ENCODE measurements around the gene TMEM109.

TMEM109 gene

DNA sequence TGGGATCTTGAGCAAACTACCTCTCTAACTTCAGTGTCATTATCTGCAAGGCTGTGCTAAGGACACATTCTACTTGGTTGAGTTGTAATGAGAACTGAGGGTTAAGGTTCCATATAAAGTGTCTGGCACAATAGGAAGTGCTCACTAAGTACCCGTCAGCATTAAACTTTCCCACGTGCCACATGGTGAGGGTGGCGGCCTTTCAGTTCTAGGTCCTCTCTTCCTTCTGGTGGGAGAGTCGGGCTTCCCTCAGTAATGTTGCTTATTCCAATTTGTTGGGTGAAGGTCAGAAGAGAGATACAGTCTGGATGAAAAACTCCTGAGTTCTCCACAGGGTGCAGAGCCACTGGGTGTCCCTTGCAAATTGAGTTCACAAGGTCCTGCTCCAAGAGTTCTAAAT, 52.9 kb downstream of the TMEM109 start:
- TF ChIP-seq, protein P1, sequence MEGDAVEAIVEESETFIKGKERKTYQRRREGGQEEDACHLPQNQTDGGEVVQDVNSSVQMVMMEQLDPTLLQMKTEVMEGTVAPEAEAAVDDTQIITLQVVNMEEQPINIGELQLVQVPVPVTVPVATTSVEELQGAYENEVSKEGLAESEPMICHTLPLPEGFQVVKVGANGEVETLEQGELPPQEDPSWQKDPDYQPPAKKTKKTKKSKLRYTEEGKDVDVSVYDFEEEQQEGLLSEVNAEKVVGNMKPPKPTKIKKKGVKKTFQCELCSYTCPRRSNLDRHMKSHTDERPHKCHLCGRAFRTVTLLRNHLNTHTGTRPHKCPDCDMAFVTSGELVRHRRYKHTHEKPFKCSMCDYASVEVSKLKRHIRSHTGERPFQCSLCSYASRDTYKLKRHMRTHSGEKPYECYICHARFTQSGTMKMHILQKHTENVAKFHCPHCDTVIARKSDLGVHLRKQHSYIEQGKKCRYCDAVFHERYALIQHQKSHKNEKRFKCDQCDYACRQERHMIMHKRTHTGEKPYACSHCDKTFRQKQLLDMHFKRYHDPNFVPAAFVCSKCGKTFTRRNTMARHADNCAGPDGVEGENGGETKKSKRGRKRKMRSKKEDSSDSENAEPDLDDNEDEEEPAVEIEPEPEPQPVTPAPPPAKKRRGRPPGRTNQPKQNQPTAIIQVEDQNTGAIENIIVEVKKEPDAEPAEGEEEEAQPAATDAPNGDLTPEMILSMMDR (IDR thresholded peaks at IDR 0.05; ENCODE audit: extremely low read depth, missing control alignments), result no peak
- no peak for DNase-seq (ENCODE audit: low spot score)

DNA sequence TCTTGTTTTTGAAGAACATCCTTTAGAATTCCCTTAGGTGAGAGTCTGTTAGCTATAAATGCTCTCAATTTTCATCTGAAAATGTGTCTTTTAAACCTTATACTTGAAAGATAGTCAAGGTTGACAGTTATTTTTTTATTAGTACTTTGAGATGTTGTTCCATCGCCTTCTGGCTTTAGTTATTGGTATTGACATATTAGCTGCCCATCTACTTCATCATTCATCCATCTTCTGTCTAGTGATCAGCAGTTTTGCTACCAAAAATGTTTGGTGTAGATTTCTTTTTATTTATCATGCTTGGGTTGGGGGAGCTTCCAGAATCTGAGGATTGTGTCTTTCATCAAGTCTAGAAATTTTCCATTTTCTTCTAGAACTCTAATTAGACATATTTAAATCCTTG, 54.3 kb downstream of the TMEM109 start:
- no peak for DNase-seq (ENCODE audit: low spot score)
- TF ChIP-seq, protein P1 (IDR thresholded peaks at IDR 0.05; ENCODE audit: extremely low read depth, missing control alignments), result no peak

DNA sequence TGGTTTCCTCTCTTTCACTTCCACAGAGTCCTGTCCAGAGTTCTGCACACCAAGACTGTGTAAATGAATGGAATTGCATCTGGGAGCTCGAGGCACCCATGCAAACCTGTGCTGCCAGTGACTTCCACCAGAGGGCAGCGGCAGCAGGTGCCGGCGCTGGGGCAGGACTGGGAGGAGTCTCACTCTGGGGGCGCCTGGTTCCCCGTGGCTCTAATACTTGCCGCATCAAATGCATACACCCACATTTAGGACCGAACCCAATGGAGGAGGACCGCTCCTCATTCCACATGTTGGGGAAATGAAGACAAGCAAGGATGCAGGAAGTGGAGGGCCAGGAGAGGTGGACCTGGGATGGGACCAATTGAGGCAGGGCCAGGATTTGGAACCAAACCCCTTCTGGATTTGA, 56.4 kb downstream of the TMEM109 start:
- TF ChIP-seq, protein P1 (IDR thresholded peaks at IDR 0.05; ENCODE audit: extremely low read depth, missing control alignments), result peak; percentile 77
- DNase-seq (ENCODE audit: low spot score), result peak; percentile 80

DNA sequence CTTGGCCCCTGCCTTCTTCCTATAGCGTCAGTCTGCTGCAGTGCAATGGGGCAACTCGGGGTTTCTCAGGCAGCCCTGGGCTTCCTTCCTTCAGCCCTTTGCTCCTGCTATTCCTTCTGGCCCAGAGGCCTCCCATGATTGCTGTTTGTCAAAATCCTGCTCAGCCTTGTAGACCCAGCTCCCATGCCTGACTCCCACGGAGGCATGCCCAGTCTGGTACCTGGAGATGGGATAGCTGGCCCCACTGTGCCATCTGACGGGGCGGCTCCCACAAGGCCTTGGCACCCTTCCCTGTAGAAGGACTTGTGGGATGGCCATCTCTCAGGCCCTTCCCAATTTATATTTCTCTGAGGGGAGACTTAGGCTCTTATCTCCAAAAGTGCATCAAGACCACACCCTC, 56.9 kb downstream of the TMEM109 start:
- no peak for DNase-seq (ENCODE audit: low spot score)
- TF ChIP-seq, protein P1 (IDR thresholded peaks at IDR 0.05; ENCODE audit: extremely low read depth, missing control alignments), result no peak

DNA sequence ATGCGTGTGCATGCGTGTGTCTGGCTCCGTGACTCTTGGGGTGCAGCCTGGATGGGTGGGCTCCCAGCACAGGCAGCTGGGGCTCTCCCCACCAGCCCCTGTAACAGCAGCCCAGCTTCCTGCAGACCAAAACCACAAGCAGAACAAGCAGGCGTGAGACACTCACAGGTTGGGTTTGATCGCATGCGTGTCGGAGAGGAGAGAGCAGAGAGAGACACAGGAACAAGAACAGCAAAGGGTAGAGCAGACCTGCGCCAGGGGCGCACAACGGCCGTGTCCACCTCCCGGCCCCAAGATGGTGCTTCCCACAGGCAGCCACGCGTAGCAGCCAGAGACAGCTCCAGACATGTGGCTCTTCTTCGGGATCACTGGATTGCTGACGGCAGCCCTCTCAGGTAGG, 57.6 kb downstream of the TMEM109 start, which contains the start of gene CD6:
CD6 (plus strand) TSS at position 161 of the 400 bp plus-strand sequence; CDS start at position 347, 186 bp downstream.
- TF ChIP-seq, protein P1 (IDR thresholded peaks at IDR 0.05; ENCODE audit: extremely low read depth, missing control alignments), result no peak
- no peak for DNase-seq (ENCODE audit: low spot score)

DNA sequence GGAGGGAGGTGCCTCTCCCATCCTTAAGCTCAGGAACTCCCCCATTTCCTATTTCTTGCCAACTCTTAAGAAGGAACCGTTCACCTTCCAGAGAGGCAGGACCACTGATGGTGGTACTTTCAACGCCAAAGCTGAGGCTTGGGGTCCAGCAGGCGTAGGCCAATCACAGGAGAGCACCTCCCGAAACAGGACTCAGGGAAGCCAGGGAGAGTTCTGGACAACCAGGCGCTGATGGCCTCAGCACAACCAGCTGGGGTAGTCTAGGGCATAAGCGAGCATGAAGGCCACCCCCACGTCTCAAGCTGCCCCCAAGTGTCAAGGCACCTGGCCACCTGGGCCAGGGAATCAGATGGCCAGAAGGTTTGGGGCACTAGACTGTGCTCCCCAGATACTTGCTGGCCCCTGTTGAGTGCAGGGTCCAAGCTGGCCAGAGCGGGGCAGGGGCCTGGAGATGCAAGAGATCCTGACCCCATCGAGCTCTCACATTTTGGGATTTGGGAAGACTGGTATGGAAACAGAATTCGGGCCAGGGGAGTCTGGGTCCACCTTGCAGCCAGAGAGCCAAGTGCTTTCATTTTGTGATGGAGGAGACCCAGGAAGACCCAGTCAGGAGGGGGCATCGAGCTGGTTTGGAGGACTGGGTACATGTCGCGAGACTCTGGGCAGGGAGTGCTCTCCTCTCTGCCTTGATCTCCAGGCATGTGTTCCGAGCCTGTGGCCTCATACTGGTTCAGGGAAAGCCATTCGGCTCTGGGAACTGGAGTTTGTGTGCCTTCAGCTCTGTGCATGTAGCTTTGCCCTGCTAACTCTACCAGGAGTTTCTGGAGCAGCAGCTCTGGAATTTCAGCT, 58.4 kb downstream of the TMEM109 start:
- DNase-seq (ENCODE audit: low spot score), result no peak
- TF ChIP-seq, protein P1 (IDR thresholded peaks at IDR 0.05; ENCODE audit: extremely low read depth, missing control alignments), result no peak
